22Rv1 (cell line): ENCODE measurements around the gene CEP104.

Experiments
- ZFX ChIP-seq: fragments of 450-650 bp; IDR thresholded peaks from 2 replicates; pipeline ENCODE4 v1.6.1; 2017; ENCODE audit warnings: antibody characterized with exemption, borderline replicate concordance
- TF ChIP-seq, protein P1 (sequence below): fragments of 450-650 bp; IDR thresholded peaks from 2 replicates; pipeline ENCODE4 v1.5.1; 2017; ENCODE audit warnings: mild to moderate bottlenecking

DNA sequence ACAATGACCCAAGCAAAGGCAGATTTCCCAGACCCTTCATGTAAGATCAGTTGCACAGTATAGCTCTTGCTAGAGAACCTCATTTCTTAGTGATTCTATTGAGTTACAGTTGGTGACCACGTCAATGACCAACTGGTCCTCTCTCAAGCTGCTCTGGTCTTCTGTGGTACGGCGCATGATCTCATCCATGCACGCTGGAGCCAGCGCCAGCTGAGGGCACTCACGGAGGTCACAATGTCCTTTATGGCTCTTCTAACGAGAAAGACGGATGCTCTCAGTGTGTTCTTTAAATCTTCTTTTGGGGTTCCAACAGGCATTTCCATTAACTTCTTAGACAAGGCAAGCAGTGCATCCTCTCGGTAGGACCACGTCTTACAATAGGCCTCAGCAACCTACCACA, 22.3 kb downstream of the CEP104 start:
- TF ChIP-seq, protein P1, sequence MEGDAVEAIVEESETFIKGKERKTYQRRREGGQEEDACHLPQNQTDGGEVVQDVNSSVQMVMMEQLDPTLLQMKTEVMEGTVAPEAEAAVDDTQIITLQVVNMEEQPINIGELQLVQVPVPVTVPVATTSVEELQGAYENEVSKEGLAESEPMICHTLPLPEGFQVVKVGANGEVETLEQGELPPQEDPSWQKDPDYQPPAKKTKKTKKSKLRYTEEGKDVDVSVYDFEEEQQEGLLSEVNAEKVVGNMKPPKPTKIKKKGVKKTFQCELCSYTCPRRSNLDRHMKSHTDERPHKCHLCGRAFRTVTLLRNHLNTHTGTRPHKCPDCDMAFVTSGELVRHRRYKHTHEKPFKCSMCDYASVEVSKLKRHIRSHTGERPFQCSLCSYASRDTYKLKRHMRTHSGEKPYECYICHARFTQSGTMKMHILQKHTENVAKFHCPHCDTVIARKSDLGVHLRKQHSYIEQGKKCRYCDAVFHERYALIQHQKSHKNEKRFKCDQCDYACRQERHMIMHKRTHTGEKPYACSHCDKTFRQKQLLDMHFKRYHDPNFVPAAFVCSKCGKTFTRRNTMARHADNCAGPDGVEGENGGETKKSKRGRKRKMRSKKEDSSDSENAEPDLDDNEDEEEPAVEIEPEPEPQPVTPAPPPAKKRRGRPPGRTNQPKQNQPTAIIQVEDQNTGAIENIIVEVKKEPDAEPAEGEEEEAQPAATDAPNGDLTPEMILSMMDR = no peak
- no peak for TF ChIP-seq ZFX
